22Rv1 (cell line): Measurements from ENCODE around the gene MFN2.
A peak's percentile ranks its signal among the peaks of the same experiment; 100 is the strongest.
"Not testable (repeated sequence)": the region's sequence is repeated elsewhere in the genome, so short reads cannot be mapped to it uniquely, and the experiment has no call there.

ENCODE experiments used
- H3K27ac ChIP-seq: fragments of 450-650 bp; 2 replicates; pipeline ENCODE4 v1.5.1; 2017
- CTCF ChIP-seq: fragments of 450-650 bp; IDR thresholded peaks from 2 replicates; pipeline ENCODE4 v1.5.1; 2017; ENCODE audit warnings: mild to moderate bottlenecking
- ZFX ChIP-seq: fragments of 450-650 bp; IDR thresholded peaks from 2 replicates; pipeline ENCODE4 v1.6.1; 2017; ENCODE audit warnings: antibody characterized with exemption, borderline replicate concordance

The MFN2 gene

GRCh38 chr1:12028248-12028647, 48.0 kb downstream of the MFN2 start:
- TF ChIP-seq ZFX, result no peak
- TF ChIP-seq CTCF, result no peak
- no peak overlapping the region for H3K27ac ChIP-seq

DNA sequence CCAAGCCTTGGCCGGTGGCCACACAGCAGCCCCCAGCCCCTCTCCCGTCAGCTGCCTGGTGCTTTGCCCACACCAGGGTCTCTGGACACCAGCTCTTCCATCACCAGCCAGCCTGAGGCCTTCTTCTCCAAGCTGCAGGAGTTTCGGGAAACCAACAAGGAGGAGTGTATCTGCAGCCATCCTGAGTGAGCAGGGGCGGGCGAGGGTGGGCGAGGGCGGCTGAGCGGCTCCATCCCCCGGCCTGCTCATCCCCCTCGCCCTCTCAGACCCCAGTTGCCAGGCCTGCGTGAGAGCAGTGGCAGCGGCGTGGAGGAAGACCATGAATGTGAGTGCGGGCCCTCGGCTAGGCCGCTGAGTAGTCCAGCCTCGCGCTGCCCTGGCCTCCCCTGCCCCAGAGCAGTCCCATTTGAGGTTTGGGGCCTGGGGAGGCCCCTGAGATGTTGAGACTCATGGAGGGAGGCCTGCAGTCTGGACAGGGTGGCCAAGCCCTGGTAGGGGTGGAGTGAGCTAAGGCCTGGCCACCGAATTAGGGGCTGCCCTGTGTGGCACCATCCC, 48.8 kb downstream of the MFN2 start:
- TF ChIP-seq ZFX (no peak), CTCF (no peak)
- no peak overlapping the region for H3K27ac ChIP-seq

GRCh38 chr1:12029720-12030339, 49.6 kb downstream of the MFN2 start:
- no peak for TF ChIP-seq CTCF
- no peak for TF ChIP-seq ZFX
- no peak overlapping the region for H3K27ac ChIP-seq

DNA sequence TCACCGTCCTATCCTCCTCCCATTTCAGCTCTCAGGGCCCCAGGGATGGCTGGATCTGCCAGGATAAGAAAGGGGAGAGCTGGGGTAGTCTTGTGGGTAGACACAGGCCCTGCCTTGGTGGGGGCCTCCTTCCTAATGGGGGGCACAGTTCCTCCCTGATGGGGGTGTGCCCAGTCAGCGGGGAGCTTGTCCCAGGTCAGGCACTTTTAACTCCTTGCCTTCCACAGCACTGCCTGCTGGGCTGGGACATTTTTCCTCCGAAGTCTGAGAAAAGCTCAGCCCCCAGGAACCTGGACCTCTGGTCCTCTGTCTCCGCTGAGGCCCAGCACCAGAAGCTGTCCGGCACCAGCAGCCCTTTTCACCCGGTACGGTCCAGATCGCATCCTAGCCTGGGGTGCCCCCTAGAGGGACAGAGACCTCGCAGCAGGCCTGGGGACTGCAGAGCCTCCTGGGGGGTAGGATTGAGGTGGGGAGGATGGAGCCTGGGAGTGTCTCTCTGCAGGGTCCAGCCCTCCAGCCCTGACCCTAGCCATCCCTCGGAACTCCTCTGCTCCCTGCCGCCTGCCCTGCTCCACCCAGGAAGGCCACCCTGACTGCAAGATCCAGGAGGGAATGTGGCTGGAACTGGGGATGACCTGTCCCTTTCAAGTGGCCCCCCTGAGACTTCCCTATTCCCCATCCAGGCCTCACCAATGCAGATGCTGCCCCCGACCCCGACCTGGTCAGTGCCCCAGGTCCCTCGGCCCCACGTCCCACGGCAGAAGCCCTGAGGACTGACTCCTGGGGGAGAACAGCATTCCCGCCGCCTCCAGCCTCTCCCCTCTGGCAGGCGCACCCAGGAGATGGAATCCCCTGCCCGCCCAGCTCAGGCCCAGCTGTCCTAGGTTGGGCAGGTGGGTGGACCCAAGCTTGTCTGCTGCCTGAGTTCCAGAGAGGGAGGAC, 51.1 kb downstream of the MFN2 start:
- TF ChIP-seq ZFX, result no peak
- TF ChIP-seq CTCF, result peak; percentile 63
- H3K27ac ChIP-seq, result no peak overlapping the region

DNA sequence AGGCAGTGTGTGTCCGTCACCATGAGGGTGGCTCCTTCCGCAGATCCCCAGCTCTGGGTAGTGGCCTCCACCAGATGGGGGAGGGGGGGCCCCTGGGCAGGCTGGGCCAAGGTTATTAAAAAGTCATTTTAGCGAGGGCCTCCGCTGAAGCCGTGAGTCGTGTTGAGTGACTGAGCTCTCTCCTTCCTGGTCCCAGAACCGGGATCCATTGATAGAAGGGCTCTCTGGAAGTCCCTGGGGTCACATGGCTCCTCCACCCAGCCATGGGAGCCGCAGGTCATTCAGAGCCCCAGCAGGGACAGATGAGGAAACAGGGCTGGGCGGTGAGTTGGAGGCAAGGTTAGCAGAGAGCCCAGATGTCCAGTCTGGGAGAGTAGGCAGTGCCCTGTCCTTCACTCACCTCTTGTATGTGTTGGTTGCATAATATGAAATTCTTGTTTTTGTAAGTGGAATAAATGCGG, 51.9 kb downstream of the MFN2 start:
- TF ChIP-seq ZFX (no peak), CTCF (no peak)
- no peak overlapping the region for H3K27ac ChIP-seq

DNA sequence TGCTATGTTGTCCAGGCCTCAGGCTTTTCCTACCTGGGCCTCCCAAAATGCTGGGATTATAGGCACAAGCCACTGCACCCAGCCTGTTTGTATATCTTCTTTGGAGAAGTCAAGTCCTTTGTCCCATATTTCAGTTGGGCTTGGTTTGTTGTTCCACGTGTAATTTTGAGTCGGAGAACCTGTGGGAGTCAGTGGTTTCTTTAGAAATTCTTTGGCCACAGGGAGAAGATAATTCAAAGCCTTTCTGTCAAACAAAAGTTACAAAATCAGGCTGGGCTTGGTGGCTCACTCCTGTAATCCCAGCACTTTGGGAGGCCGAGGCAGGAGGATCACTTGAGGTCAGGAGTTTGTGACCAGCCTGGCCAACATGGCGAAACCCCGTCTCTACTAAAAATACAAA, 53.2 kb downstream of the MFN2 start:
- not testable (repeated sequence) for H3K27ac ChIP-seq

- no peak for TF ChIP-seq CTCF
- no peak for TF ChIP-seq ZFX
- H3K27ac ChIP-seq, result no peak overlapping the region
These were observed 54.1 kb downstream of the MFN2 start for GRCh38 chr1:12034381-12034801.
